ENCODE measurements around the gene SIRPB1.
"Not testable (repeated sequence)": the region's sequence is repeated elsewhere in the genome, so short reads cannot be mapped to it uniquely, and the experiment has no call there.

SIRPB1 gene

DNA sequence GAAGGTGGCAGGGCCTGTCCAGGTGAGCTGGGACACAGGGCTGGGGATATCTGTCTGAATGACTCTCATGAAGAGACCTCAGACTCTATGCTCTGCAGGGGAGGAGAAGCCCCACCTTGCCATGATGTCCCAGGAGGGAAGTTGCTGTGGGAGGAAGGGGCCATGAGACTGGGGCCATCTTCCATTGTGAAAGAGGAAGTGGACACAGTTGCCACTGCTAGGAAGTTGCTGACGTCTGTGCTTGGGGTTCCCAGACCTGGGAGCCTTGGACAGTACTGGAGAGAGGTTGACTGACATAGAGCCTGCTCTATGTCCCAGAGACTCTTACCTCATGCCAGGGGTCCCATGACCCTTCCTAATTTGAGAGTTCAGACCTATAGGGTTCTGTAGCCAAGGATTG lies 24.5 kb downstream of the SIRPB1 start:
- no peaks in the 10 kb centered on the region for H3K36me3 ChIP-seq
- H3K4me3 ChIP-seq (ENCODE audit: low read depth, low read length) = no peak overlapping the region
- H3K9me3 ChIP-seq = no peaks in the 10 kb centered on the region
- H3K4me1 ChIP-seq = no peaks in the 10 kb centered on the region
- TF ChIP-seq CTCF (IDR thresholded peaks at IDR 0.05; ENCODE audit: low read depth, low read length) = no peak
- H3K27me3 ChIP-seq = no peaks in the 10 kb centered on the region
- DNase-seq = no peak

GRCh38 chr20:1588533-1589460 lies 31.0 kb downstream of the SIRPB1 start:
- TF ChIP-seq CTCF (IDR thresholded peaks at IDR 0.05; ENCODE audit: low read depth, low read length) = no peak
- Histone ChIP-seq H3K27me3 (no peaks in the 10 kb centered on the region), H3K4me1 (no peaks in the 10 kb centered on the region), H3K36me3 (no peaks in the 10 kb centered on the region), H3K9me3 (no peaks in the 10 kb centered on the region), H3K4me3 (ENCODE audit: low read depth, low read length) (no peak overlapping the region)
- no peak for DNase-seq

- H3K36me3 ChIP-seq = no peaks in the 10 kb centered on the region
- H3K9me3 ChIP-seq = no peaks in the 10 kb centered on the region
- no peak overlapping the region for H3K4me3 ChIP-seq (ENCODE audit: low read depth, low read length)
- DNase-seq = no peak
- H3K27me3 ChIP-seq = no peaks in the 10 kb centered on the region
- no peak for TF ChIP-seq CTCF (IDR thresholded peaks at IDR 0.05; ENCODE audit: low read depth, low read length)
- H3K4me1 ChIP-seq = no peaks in the 10 kb centered on the region
These were observed 31.9 kb downstream of the SIRPB1 start for GRCh38 chr20:1587781-1588532.

GRCh38 chr20:1579488-1579887 lies 40.3 kb downstream of the SIRPB1 start:
- TF ChIP-seq CTCF (IDR thresholded peaks at IDR 0.05; ENCODE audit: low read depth, low read length) = no peak
- Histone ChIP-seq H3K4me3 (ENCODE audit: low read depth, low read length) (no peak overlapping the region), H3K36me3 (no peaks in the 10 kb centered on the region), H3K27me3 (no peaks in the 10 kb centered on the region), H3K9me3 (no peaks in the 10 kb centered on the region), H3K4me1 (no peaks in the 10 kb centered on the region)
- DNase-seq = no peak

DNA sequence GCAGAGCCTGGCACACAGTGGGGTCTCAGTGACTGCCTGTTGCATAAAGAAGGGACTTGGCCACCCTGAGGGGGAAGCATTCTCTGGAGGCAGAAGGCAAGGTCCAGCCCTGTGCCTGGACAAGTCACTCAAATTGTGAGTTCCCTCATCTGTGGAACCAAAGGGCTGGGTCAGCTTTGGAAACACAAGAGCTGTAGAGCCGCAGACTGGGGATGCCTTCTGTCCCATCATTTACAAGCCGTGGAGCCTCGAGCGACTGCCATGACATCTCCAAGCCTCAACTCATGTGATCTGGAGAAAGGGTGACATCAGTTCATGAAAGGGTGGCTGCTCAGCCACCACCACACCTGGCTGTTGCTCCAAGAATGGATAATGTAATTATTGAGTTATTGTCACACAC lies 41.9 kb downstream of the SIRPB1 start:
- Histone ChIP-seq H3K9me3 (no peaks in the 10 kb centered on the region), H3K36me3 (no peaks in the 10 kb centered on the region), H3K27me3 (no peaks in the 10 kb centered on the region), H3K4me3 (ENCODE audit: low read depth, low read length) (no peak overlapping the region), H3K4me1 (no peaks in the 10 kb centered on the region)
- no peak for DNase-seq
- TF ChIP-seq CTCF (IDR thresholded peaks at IDR 0.05; ENCODE audit: low read depth, low read length) = no peak

DNA sequence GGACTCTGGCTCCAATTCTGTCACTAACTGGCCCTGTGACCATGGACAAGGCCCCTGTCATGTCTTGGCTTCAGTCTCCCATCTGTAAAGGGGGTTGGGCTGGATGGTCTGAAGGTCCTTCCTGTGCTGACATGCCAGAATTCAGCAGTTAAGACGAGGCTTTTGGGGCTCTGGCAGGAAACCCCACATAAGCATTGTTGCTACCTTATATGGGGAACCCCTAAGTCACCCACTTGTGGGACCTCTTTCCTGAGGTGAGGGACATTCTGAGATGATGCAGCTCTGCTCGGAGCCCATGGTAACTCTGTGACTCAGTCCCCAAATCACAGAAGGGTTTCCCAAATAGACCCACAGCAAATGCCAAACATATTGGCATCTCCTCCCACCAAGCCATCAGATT lies 42.5 kb downstream of the SIRPB1 start:
- not testable (repeated sequence) for H3K4me1 ChIP-seq; DNase-seq; H3K27me3 ChIP-seq; H3K4me3 ChIP-seq (ENCODE audit: low read depth, low read length); H3K9me3 ChIP-seq; H3K36me3 ChIP-seq
